Stimulated activated CD4-positive, alpha-beta T cell treated with anti-CD3 and anti-CD28 coated beads, Interleukin-12 subunit alpha, Interleukin-12 subunit beta, amount 100 ng/mL, for 48 hours (primary cell): ENCODE data around the gene SETBP1.

Experiments used
- DNase-seq, 3 donors: peaks; one replicate each; pipeline ENCODE4 v3.0.0-alpha.2; 2020; ENCODE audit warnings: low read depth in 2 of 3, low spot score in 1 of 3

The SETBP1 gene

GRCh38 chr18:44680273-44681075, at the start of gene SETBP1:
Gene SETBP1 (plus strand): TSS chr18:44680888. CDS start chr18:44701347, 20,459 bp downstream.
- DNase-seq, result peak; percentile 3 to 24 (median 17)

GRCh38 chr18:44632469-44633145, 48.1 kb upstream of the SETBP1 start:
- no peak for DNase-seq

- no peak for DNase-seq
These were observed 45.1 kb upstream of the SETBP1 start for GRCh38 chr18:44635546-44635945.

GRCh38 chr18:44636241-44636640, 44.4 kb upstream of the SETBP1 start:
- DNase-seq, result no peak

- DNase-seq, result no peak
These were observed 43.3 kb upstream of the SETBP1 start for GRCh38 chr18:44637210-44638033.

GRCh38 chr18:44638034-44638540, 42.6 kb upstream of the SETBP1 start:
- DNase-seq, result no peak

- no peak for DNase-seq
These were observed 41.9 kb upstream of the SETBP1 start for GRCh38 chr18:44638811-44639210.

GRCh38 chr18:44643004-44643403, 37.7 kb upstream of the SETBP1 start:
- DNase-seq, result no peak

GRCh38 chr18:44651478-44651877, 29.2 kb upstream of the SETBP1 start:
- no peak for DNase-seq

GRCh38 chr18:44651918-44652572, 28.6 kb upstream of the SETBP1 start:
- DNase-seq, result no peak

GRCh38 chr18:44652722-44653121, 28.0 kb upstream of the SETBP1 start:
- no peak for DNase-seq

- no peak for DNase-seq
These were observed 26.1 kb upstream of the SETBP1 start for GRCh38 chr18:44654573-44654972.

- no peak for DNase-seq
These were observed 25.3 kb upstream of the SETBP1 start for GRCh38 chr18:44655435-44655834.

GRCh38 chr18:44659771-44660170, 20.9 kb upstream of the SETBP1 start:
- no peak for DNase-seq

- no peak for DNase-seq
These were observed 12.3 kb upstream of the SETBP1 start for GRCh38 chr18:44668270-44668975.

GRCh38 chr18:44671914-44672313, 8.8 kb upstream of the SETBP1 start:
- no peak for DNase-seq

- no peak for DNase-seq
These were observed 8.2 kb upstream of the SETBP1 start for GRCh38 chr18:44672506-44672905.

- DNase-seq, result no peak
These were observed 7.3 kb upstream of the SETBP1 start for GRCh38 chr18:44673256-44673880.

- no peak for DNase-seq
These were observed 2.8 kb upstream of the SETBP1 start for GRCh38 chr18:44677933-44678332.

- DNase-seq, result no peak
These were observed 2.0 kb upstream of the SETBP1 start for GRCh38 chr18:44678725-44679055.
